Stimulated activated memory B cell treated with anti-CD40 and anti-IgM and Interleukin-4, amounts not matched to agents 10 μg/mL and 1 μg/mL and 100 μg/mL, for 72 hours (primary cell): ENCODE data around the gene LDHA.

Experiments used
- ATAC-seq: fragments of 150-1000 bp; cut with Tn5 transposase; 2 replicates; pipeline ENCODE4 v1.10.0; 2021
- H3K27ac Mint-ChIP-seq: one replicate; pipeline ENCODE4 v1.8.0; 2022; ENCODE audit warnings: mild to moderate bottlenecking, mixed read lengths
- H3K27me3 Mint-ChIP-seq: one replicate; pipeline ENCODE4 v1.8.0; 2022; ENCODE audit warnings: mixed read lengths
- H3K36me3 Mint-ChIP-seq: one replicate; pipeline ENCODE4 v1.8.0; 2022; ENCODE audit warnings: mixed read lengths
- H3K4me1 Mint-ChIP-seq: one replicate; pipeline ENCODE4 v1.8.0; 2022; ENCODE audit warnings: mixed read lengths
- H3K4me3 Mint-ChIP-seq: one replicate; pipeline ENCODE4 v1.8.0; 2022; ENCODE audit warnings: mild to moderate bottlenecking, moderate library complexity, mixed read lengths
- H3K9me3 Mint-ChIP-seq: one replicate; pipeline ENCODE4 v1.8.0; 2022; ENCODE audit warnings: mixed read lengths

Gene LDHA

DNA sequence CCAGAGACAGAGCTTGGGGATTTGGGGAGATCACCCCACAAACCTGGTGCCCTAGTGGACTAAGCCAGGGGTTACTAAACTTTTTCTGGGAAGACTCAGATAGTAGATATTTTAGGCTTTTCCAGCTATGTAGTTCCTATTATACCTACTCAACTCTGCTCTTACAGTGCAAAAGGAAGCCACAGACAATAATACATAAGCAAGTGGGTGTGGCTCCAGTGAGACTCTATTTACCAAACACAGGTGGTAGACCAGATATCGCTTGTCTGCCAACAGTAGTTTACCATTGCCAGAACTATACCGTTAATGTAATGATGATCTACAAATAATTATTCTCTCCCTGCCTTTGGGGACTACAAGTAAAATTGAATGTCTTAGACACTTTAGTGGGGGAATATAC is 24.7 kb downstream of the LDHA start:
- Mint-ChIP-seq H3K4me1 (no peaks in the 10 kb centered on the region), H3K36me3 (no peaks in the 10 kb centered on the region), H3K27me3 (no peaks in the 10 kb centered on the region), H3K27ac (no peak overlapping the region), H3K4me3 (no peak overlapping the region), H3K9me3 (no peaks in the 10 kb centered on the region)
- ATAC-seq = no peak

DNA sequence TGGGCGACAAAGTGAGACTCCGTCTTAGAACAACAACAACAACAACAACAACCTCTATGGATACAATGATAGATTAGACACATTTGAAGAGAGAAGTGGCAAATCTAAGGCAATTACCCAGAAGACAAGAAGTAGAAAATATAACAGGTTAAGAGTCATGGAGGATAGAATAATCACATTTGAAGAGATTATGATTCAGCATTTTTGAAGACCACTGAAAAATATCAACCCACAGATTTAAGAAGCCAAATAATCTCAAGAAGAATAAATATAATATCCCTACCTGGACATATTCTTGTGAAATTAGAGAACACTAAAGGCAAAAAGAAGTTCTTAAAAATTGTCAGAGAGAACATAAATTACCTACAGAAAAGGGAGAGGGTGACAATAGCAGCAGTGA is 25.7 kb downstream of the LDHA start:
- ATAC-seq = no peak
- Mint-ChIP-seq H3K36me3 (no peaks in the 10 kb centered on the region), H3K27ac (no peak overlapping the region)

DNA sequence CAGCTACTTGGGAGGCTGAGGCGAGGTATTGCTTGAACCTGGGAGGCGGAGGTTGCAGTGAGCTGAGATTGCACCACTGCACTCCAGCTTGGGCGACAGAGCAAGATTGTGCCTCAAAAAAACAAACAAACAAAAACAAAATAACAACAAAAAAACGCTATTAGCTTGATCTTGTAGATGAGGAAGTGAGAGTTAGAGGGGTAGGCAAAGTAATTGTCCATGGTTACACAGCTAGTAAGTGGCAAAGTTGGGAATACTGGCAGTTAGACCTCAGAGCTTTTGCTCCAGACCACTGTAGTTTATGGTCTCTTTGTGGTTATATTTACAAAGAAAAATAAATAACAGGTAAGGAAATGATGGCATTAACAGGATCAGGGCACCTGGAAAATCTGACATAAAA is 32.9 kb downstream of the LDHA start:
- H3K27ac Mint-ChIP-seq = no peak overlapping the region
- no peak overlapping the region for H3K4me3 Mint-ChIP-seq
- peaks cover 8% of the 10 kb centered on the region for H3K27me3 Mint-ChIP-seq
- no peaks in the 10 kb centered on the region for H3K9me3 Mint-ChIP-seq
- no peak for ATAC-seq
- H3K4me1 Mint-ChIP-seq = peaks cover 7% of the 10 kb centered on the region
- H3K36me3 Mint-ChIP-seq = no peaks in the 10 kb centered on the region

More for the DNA sequence above, 25.7 kb downstream of the LDHA start:
- no peak overlapping the region for H3K4me3 Mint-ChIP-seq
- H3K27me3 Mint-ChIP-seq = no peaks in the 10 kb centered on the region
- no peaks in the 10 kb centered on the region for H3K4me1 Mint-ChIP-seq
- no peaks in the 10 kb centered on the region for H3K9me3 Mint-ChIP-seq

DNA sequence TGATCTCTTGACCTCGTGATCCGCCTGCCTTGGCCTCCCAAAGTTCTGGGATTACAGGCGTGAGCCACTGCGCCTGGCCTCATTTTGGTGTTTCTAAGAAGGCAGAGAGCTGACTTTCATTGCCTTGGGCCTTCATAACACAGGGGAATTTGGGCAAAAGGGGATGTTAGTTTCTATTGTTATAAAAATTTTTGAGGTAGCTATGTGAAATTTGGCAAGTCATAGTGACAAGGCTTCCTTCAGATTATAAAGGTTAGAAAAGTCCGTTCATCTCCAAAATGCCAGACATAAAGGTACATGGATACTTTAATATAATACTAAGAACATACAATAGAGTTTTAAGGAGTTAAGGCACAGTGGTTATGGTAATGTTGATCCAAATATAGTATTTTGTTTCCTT is 35.0 kb downstream of the LDHA start:
- no peaks in the 10 kb centered on the region for H3K36me3 Mint-ChIP-seq
- H3K4me3 Mint-ChIP-seq = no peak overlapping the region
- ATAC-seq = no peak
- H3K27me3 Mint-ChIP-seq = peaks cover 8% of the 10 kb centered on the region
- H3K4me1 Mint-ChIP-seq = peaks cover 7% of the 10 kb centered on the region
- no peak overlapping the region for H3K27ac Mint-ChIP-seq
- H3K9me3 Mint-ChIP-seq = no peaks in the 10 kb centered on the region

DNA sequence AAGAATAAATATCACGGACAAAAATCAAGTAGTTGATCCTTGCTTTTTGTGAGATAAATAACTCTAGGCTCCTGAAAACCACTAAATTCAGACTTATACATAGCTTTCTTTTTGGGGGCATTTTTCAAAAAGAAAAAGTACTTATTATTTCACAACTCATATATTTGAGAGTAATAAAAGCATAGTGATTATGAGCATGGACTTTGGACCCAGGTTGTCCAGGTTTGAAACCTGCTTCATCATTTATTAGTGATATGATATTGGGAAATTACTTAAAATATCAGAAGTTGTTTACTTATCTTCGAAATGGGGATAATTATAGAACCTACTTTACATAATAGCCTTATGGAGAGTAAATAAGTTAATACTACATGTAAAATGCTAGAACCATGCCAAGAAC is 44.3 kb downstream of the LDHA start:
- Mint-ChIP-seq H3K4me3 (no peak overlapping the region), H3K36me3 (no peaks in the 10 kb centered on the region), H3K4me1 (no peaks in the 10 kb centered on the region), H3K27ac (no peak overlapping the region), H3K27me3 (no peaks in the 10 kb centered on the region), H3K9me3 (no peaks in the 10 kb centered on the region)
- no peak for ATAC-seq

DNA sequence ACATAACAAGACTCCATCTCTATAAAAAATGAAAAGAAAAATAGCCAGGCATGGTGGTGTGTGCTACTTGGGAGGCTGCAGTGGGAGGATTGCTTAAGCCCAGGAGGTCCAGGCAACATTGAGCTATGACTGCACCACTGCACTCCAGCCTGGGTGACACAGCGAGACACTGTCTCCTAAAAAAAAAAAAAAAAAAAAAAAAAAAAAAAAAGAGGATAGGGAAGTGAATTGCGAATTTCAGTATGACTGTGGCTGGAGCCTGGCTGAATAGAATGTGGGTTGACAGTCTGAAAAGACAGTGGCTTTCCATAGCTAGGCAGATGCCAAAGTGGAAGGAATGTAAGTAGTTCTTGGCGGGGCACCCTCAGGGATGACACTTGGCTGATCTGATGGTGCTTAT is 54.9 kb downstream of the LDHA start:
- H3K4me3 Mint-ChIP-seq = no peak overlapping the region
- ATAC-seq = peak; percentile 16
- no peak overlapping the region for H3K27ac Mint-ChIP-seq
- no peaks in the 10 kb centered on the region for H3K36me3 Mint-ChIP-seq
- peaks cover 9% of the 10 kb centered on the region for H3K27me3 Mint-ChIP-seq
- peaks cover 2% of the 10 kb centered on the region for H3K9me3 Mint-ChIP-seq
- H3K4me1 Mint-ChIP-seq = no peaks in the 10 kb centered on the region

DNA sequence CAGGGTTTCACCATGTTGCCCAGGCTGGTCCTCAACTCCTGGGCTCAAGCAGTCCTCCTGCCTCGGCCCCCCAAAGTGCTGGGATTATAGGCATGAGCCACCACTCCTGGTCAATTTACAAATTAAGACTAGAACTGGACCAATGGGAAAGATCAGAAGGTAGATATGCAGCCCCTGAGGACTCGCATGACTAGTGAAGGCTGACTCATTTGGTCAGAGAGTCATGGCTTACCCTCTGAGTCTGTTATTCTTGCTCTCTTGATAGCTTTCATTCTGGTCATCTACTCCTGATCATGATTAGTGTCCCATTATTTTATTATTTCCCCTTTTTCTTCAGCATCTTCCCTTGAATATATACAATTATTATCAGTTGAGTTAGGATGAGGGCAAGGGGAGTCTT is 58.6 kb downstream of the LDHA start:
- Mint-ChIP-seq H3K27me3 (no peaks in the 10 kb centered on the region), H3K36me3 (no peaks in the 10 kb centered on the region), H3K9me3 (no peaks in the 10 kb centered on the region), H3K27ac (no peak overlapping the region), H3K4me1 (no peaks in the 10 kb centered on the region), H3K4me3 (no peak overlapping the region)
- ATAC-seq = no peak

DNA sequence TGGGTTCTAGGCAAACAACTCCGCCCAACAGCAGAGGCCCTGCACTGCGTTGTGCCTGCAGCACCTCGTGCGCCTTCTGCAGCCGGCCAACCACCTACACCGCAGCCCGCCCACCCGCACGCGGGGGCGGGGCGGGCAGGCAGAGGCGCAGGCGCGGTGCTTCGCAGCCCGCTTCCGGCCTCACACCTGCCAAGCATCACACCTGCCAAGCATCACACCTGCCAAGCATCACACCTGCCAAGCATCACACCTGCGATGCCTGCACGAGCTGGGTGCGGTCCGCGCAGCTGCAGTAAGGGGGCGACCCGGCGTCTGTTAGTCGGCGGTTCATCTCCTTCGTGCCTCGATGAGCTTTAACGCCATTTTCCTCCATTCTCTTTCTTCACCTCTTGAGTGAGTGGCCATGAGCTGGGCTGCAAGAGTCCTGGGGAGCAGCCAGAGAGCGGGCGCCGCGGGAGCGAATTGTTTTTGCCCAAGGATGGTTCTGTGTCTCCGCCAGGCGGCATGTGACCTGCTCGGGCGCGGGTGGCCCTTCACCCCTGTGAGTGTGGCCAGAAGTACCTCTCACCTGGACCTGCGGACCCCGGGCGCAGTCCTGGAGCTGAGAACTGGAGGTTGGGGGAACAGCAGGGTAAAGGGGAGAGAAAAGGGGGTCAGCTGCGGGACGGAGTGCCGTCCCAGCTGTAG is 61.5 kb downstream of the LDHA start, which contains the start of gene LDHAL6A:
Gene LDHAL6A, plus strand, starts transcription at position 171 of the 687 bp plus-strand sequence. CDS start 825 bp downstream, outside the sequence.
- no peak within 1 kb of the TSS for H3K4me3 Mint-ChIP-seq
- peak; percentile 27 for ATAC-seq
- H3K4me1 Mint-ChIP-seq = no peaks in the 10 kb centered on the region
- no peaks in the 10 kb centered on the region for H3K36me3 Mint-ChIP-seq
- H3K27me3 Mint-ChIP-seq = no peaks in the 10 kb centered on the region
- H3K9me3 Mint-ChIP-seq = no peaks in the 10 kb centered on the region
- no peak within 1 kb of the TSS for H3K27ac Mint-ChIP-seq

DNA sequence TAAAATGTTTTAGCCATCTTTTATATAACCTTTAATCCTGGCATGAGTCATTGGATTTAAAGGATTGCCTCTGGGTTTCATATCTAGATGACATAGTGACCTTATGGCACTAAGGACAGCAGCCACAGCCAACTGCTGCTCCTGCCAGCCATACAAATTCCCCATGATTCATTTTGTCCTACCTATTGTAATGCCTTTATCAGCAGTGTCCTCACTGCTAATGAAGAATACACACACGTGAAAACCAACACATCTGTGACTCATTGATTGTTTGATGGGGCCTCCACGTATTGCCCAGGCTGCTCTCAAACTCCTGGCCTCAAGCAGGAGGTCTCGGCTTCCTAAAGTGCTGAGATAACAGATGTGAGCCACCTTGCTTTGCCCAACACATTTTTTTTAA is 63.1 kb downstream of the LDHA start:
- ATAC-seq = no peak
- Mint-ChIP-seq H3K4me3 (no peak overlapping the region), H3K36me3 (no peaks in the 10 kb centered on the region), H3K9me3 (no peaks in the 10 kb centered on the region), H3K27ac (no peak overlapping the region), H3K4me1 (no peaks in the 10 kb centered on the region), H3K27me3 (no peaks in the 10 kb centered on the region)
